NCI-H1092 (cell line): ENCODE results near the gene MAPK11.

Source experiments
- DNase-seq: peaks from one replicate; lab custom pipeline; 2025; lab: John Stamatoyannopoulos, UW

MAPK11 gene

GRCh38 chr22:50307890-50308596 is 37.9 kb upstream of the MAPK11 start:
- DNase-seq = no peak

- DNase-seq = peak; percentile 34
Observed at GRCh38 chr22:50306753-50307749, 36.9 kb upstream of the MAPK11 start, which contains the start of gene PLXNB2. Gene PLXNB2 (minus strand): TSS chr22:50307646. CDS start chr22:50290584, 17,062 bp downstream.

DNA sequence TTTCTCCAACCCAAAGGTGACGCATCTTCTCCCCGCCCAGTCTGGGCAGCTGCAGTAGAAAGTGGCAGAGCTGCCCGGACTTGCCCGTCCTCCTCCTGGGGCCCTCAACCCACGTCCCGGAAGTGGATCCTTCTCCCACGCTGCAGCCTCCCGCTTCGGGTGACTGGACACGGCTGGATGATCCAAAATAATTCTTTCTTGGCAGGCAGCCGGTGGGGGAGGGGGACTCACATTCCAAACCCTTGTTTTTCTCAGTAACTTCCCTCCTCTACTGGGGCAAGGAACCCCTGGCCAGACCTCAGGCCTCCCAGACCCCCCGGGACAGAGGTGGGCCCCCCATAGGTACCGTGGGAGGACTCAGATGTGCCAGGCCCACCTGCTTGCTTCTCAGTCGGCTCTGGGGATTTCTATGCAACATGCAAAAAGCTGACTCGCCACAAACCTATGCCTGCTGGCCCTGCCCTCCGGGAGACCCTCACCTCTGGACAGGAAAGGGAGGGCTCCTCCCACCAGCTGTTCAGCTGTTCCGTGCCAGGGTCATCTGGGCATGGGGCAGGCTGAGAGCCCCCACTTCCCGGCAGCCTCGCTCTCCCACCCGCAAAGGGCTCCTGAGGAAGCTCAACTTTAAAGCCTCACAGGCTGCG is 35.9 kb upstream of the MAPK11 start:
- no peak for DNase-seq

DNA sequence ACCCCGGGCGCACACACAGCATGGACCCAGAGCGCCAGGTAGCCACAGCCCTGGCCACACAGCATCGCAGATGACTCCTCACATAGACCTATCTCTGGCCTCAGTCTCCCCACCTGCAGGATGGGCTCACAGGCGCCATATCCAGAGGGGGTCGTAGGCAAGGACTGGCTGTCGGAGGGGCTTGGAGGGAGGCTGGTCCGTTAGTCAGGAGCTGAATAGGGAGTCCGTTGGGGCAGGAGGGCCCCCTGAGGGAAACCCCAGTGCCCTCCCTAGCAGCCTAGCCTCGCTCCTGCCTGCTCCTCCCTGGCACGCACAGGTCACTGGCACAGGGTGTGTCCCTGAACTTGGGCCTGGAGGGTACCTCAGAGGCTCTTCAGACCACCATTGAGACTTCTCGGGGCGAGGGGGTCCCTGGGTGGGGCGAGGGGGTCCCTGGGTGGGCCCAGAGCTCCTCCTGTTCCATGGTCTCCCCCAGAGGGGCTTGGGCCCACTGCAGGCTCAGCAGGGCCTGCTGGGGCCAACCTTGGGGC is 35.3 kb upstream of the MAPK11 start:
- no peak for DNase-seq

GRCh38 chr22:50304528-50305392 is 34.6 kb upstream of the MAPK11 start:
- no peak for DNase-seq

GRCh38 chr22:50303848-50304527 is 33.8 kb upstream of the MAPK11 start:
- DNase-seq = no peak

DNA sequence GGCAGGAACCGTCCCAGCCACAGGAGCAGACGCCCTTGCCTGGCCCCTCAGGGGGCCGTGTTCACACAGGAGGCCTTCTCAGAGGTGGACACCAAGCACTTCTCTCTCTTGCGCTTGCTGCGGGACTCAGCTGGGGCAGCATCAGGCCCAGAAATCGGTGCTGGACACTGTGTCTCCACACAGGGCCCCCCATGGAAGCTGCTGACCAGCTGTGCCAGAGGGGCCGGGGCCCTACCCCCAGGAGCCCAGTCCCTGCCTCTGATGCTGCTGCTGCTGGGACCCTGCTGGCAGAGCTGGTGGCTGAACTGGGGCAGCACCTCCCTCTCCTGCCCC is 33.3 kb upstream of the MAPK11 start:
- DNase-seq = no peak

GRCh38 chr22:50302564-50302963 is 32.4 kb upstream of the MAPK11 start:
- DNase-seq = no peak

DNA sequence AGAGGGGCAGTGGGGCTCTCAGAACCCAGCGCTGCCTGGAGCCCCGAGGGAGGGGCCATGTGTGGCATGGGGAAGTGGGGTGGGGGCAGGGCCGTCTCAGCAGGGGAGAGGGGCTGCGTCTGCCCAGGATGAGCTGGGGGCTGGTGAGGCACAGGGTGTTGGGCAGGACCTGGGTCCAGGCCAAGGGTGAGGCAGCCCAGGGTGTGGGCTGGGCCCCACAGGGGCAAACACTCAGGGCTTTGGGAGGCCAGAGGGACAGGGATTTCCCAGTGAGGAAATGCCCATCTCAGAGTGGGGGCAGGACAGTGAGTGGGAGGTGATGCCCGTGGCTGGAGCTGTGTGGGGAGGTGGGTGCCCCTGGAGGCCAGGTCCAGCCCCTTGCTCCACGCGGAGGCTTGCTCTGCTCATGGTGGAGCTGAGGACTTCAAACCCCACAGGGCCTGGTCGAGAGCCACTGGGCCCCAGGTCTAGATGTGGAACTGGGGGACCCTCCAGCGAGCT is 31.9 kb upstream of the MAPK11 start:
- no peak for DNase-seq

DNA sequence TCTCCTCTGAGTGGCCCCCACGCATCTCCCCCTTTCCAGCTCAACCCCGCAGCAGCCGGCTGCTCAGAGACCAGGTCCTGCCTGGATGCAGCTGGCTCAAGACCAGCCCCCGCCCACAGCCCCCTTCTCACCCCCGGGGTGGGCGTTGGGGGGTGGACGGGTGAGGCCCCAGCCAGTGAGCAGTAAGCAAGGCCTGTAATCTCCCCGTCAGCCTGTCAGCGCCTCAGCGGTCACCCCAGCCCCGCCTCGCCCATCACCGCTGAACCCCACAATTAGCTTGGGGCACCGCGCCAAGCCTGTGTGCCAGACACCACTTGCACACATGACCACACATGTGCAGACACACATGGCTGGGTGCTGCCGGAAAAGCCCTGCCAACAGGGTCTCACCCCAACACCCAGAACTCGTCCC is 31.4 kb upstream of the MAPK11 start:
- no peak for DNase-seq

GRCh38 chr22:50300620-50301257 is 30.6 kb upstream of the MAPK11 start:
- DNase-seq = no peak

DNA sequence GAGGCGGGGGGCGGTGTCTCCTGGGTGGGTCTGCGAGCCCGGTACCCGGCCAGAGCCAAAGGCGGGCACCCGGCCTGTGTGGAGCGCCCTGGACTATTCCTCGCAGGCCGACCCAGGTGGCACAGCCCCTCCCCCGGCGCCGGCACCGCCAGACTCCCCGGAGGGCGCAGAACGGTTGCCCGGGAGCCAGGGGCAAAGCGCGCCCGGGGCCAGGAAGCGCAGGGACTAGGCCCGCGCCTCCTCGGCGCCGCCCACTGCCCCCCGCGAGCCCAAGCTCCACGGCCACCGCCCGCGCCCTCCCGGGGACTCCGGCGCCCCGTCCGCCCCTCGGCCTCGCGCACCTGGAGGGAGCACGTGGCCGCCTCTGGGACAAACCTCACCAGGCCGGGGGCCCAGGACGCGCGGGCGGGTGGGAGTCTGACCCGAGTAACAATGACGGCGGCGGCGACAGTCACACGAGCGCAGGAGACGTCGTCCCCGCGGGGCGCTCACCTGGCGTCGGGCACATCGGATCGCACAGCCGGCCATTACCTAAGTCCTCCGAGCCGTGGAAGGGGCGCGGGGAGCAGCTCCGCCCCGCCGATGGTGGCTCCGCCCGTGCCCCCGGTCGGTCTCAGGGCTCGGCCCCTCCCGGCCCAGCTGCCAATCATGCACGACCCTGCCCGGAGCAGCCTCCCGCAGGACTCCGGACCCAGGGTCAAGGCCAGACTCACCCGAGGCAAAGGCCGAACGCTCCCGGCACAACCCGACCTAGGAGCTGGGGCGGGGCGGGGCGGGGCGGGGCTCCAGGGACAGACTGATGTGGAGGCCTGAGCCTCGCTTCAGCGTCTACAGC is 29.8 kb upstream of the MAPK11 start:
- no peak for DNase-seq

DNA sequence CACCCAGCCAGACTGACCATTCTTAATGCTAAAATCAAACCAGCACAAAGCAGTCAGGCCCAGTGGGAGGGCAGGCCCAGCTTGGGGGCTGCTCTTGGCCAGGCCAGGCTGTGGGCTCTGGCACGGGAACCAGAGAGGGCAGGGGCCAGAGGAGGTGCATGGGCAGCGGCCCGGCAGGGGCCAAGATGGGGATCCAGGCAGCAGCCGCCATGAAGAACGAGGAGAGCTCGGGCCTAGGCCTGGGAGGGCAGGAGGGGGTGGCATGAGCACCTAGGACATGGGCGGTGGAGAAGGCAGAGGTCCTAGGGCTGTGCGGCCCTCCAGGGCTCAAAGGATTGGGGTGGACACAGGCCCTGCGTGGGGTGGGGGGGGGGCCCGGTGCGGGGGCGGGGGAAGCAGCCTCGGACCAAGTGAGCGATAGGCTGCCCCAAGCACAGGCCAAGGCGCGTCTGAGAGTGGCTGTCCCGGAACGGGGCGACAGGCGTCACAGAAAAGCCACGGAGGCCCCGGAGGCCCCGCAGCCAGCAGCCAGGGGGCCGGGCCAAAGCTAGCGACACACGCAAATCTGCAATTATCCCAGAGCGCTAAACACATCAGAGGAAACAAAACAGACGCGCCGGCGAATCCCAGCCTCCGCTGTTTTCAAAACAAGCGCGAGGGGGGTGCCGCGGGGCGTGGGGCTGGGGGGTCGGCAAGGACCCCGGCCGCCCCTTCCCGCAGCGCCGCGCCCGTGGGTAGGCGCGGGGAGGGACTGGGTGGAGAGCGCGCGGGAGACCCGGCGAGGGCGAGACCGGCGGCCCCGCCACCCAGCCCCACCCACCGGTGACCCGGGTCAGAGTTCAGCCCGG is 29.0 kb upstream of the MAPK11 start:
- DNase-seq = no peak

DNA sequence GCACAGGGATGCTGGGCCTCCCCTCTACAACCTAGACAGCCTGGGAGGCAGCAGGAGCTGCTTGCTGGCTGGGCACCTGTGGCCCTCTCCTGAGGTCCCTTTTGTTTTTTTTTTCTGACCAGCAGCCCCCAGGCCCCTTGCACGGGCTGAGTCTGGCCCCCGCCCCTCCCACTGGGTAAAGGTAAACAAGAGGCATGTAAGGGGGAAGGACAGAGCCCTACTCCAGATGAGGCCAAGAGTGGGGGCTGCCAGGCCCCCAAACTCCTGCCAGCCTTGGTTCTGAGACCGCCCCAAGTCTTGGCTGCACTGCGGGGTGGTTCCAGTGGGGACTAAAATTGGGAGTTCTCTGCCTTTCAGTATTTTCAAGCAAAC is 28.1 kb upstream of the MAPK11 start:
- no peak for DNase-seq

GRCh38 chr22:50297510-50298265 is 27.5 kb upstream of the MAPK11 start:
- no peak for DNase-seq

GRCh38 chr22:50296658-50297490 is 26.7 kb upstream of the MAPK11 start:
- DNase-seq = no peak

DNA sequence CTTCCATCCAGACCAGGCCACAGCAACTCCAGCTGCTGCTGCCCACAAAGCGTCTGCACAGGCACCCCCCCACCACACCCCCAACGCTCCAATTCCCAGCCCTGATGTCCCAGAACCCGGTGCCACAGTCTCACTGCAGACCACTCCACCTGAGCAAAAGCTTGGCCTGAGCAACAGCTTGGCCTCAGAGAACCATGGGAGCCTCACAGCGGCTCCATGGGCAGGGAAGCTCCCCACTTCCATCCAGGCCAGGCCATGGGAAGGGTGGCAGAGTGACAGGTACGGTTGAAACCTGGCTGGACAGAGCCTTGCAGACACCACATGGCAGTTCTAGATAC is 24.1 kb upstream of the MAPK11 start:
- DNase-seq = no peak
